ENCODE data around the gene REC114. TPM values are rescaled to one million over a fixed set of nuclear protein-coding genes. Genes with fewer than 3 reads are reported as not detected.
"Not testable (repeated sequence)": the region's sequence is repeated elsewhere in the genome, so short reads cannot be mapped to it uniquely, and the experiment has no call there.

The REC114 gene
- total and polyA plus RNA-seq, 2 experiments from 2014 or later, result not detected

GRCh38 chr15:73540161-73540560, 97.2 kb downstream of the REC114 start (continued):
- no peak for TF ChIP-seq REST (IDR thresholded peaks at IDR 0.05; ENCODE audit: unreplicated experiment)

GRCh38 chr15:73541479-73541878, 98.5 kb downstream of the REC114 start:
- no peaks in the 10 kb centered on the region for H4K20me1 ChIP-seq (replicated peaks; ENCODE audit: insufficient read depth)
- H3K4me3 ChIP-seq, result no peak overlapping the region
- no peaks in the 10 kb centered on the region for H3K4me1 ChIP-seq (ENCODE audit: insufficient read depth)
- DNase-seq (ENCODE audit: low spot score), result no peak
- H3K9me2 ChIP-seq (ENCODE audit: insufficient read depth), result no peaks in the 10 kb centered on the region
- H3K4me1 Mint-ChIP-seq, result no peaks in the 10 kb centered on the region
- no peaks in the 10 kb centered on the region for H3F3A ChIP-seq (replicated peaks; ENCODE audit: low read depth)
- no peaks in the 10 kb centered on the region for H3K9me3 Mint-ChIP-seq
- H3K27ac Mint-ChIP-seq, result no peak overlapping the region
- no peaks in the 10 kb centered on the region for H3K27me3 ChIP-seq (ENCODE audit: insufficient read depth)
- no peaks in the 10 kb centered on the region for H3K36me3 ChIP-seq (ENCODE audit: insufficient read depth)
- H3K4me3 Mint-ChIP-seq, result no peak overlapping the region
- no peak for TF ChIP-seq ZNF331 (CRISPR knock-in tag; IDR thresholded peaks at IDR 0.05; ENCODE audit: low read depth)
- TF ChIP-seq CTCF (conservative IDR thresholded peaks at IDR 0.05; ENCODE audit: low read depth in 2 of 2), result no peak
- no peak for TF ChIP-seq EZH2 (IDR thresholded peaks at IDR 0.05; ENCODE audit: low read depth, unreplicated experiment)
- no peak for TF ChIP-seq CREB1 (CRISPR knock-in tag; IDR thresholded peaks at IDR 0.05; ENCODE audit: low read depth)
- H3K27ac ChIP-seq (ENCODE audit: low read depth), result no peak overlapping the region
- no peaks in the 10 kb centered on the region for H3K79me2 ChIP-seq (replicated peaks; ENCODE audit: insufficient read depth)
- no peak for ATAC-seq
- H3K4me2 ChIP-seq, result no peak overlapping the region
- H2AFZ ChIP-seq, result no peak overlapping the region
- no peaks in the 10 kb centered on the region for H3K36me3 Mint-ChIP-seq (ENCODE audit: low read depth)
- H3K27me3 Mint-ChIP-seq (ENCODE audit: insufficient read depth, low read depth, poor library complexity), result no peaks in the 10 kb centered on the region

GRCh38 chr15:73548925-73549324, 106.0 kb downstream of the REC114 start:
- H3K4me2 ChIP-seq; H3K27me3 ChIP-seq (ENCODE audit: insufficient read depth); H2AFZ ChIP-seq; H3K4me1 ChIP-seq (ENCODE audit: insufficient read depth); H4K20me1 ChIP-seq (replicated peaks; ENCODE audit: insufficient read depth); H3K27ac Mint-ChIP-seq; DNase-seq (ENCODE audit: low spot score); H3K9me3 Mint-ChIP-seq; H3K36me3 ChIP-seq (ENCODE audit: insufficient read depth); H3K79me2 ChIP-seq (replicated peaks; ENCODE audit: insufficient read depth); H3K27me3 Mint-ChIP-seq (ENCODE audit: insufficient read depth, low read depth, poor library complexity); H3K27ac ChIP-seq (ENCODE audit: low read depth); ATAC-seq; H3K4me3 Mint-ChIP-seq; H3F3A ChIP-seq (replicated peaks; ENCODE audit: low read depth); H3K9me2 ChIP-seq (ENCODE audit: insufficient read depth); H3K4me3 ChIP-seq; H3K36me3 Mint-ChIP-seq (ENCODE audit: low read depth); H3K4me1 Mint-ChIP-seq: not testable (repeated sequence)
